GF-D8 (cell line): ENCODE results near the gene USP21.

ENCODE experiments used
- DNase-seq: peaks from one replicate; lab custom pipeline; 2025; lab: John Stamatoyannopoulos, UW

The USP21 gene

DNA sequence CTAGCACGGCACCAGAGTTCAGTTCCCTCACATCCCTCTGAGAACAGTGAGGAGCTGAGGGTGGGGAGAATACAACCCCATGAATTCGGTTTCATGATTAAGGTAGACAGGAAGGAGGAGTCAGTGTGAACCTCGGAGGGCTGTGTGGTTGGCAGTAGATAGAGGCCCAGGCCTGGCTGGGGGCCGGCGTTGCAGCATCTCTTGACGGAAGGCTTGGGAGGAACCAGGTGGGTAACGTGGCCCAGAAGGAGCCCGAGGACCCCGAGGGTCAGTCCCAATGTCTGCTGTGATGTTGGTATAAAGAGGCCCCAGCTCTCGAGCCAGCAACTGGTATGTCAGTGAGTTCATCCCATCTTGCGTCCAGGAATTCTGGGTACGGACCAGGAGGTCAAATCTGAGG lies 12.4 kb downstream of the USP21 start:
- DNase-seq = no peak

DNA sequence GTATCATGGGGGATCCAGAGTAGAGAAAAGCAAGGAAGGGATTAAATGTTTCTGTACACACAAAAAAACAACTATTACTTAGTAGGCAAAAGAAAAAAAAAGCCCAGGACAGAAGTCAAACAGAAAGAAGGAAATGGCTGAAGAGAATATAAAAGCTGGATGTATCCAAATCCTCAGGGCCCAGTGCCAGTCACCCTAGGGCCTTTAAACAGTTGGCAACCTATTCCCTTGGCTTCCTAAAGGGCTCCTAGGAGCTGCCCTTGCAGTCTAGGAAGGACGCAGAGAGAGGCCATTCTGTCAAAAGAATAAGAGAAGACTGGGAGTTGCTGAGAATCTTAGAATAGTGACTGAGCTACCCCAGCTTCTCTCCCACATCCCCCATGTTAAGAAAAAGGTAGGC lies 13.0 kb downstream of the USP21 start:
- no peak for DNase-seq

DNA sequence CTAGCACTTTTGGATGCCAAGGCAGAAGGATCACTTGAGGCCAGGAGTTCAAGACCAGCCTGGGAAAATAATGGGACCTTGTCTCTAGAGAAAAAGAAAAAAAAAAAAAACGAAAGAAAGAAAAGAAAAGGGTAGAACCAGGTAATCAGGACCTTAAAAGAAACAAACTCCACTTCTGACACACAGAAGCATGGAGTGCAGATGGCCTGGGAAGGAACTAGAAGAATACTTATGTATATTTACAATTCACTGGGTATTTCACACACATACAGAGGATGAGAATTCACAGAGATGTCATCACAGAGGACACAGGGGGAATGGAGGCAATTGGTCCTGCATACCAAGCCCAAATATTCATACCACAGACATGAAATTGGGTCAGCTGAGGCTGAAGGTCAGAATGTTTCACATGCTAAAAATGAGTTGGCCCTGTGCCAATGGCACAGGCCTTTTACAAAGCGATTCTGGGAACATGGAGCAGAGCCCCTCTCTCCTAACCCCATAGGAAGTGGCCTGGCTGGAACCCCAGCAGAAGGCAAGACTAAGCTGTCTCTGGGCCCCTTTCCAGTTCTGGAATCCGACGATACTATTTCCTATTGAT lies 13.6 kb downstream of the USP21 start:
- no peak for DNase-seq

DNA sequence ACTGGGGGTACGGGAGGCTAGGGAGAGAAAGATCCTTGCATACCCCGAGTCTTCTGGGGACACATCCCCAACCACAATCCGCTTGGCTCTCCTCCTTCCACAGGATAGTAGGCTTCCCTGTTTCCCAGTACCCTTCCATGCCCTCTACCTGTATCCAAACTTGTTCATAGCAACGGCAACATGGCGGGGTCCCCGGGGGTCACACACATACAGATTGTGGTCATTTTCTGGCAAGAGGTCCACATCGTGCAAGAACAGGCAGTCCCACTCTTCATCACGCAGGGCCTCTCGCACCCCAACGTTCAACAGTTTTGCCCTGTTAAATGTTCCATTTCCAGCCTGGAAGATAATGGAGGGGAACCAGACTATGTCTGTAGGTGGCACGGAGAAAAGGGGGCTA lies 14.4 kb downstream of the USP21 start:
- DNase-seq = no peak

DNA sequence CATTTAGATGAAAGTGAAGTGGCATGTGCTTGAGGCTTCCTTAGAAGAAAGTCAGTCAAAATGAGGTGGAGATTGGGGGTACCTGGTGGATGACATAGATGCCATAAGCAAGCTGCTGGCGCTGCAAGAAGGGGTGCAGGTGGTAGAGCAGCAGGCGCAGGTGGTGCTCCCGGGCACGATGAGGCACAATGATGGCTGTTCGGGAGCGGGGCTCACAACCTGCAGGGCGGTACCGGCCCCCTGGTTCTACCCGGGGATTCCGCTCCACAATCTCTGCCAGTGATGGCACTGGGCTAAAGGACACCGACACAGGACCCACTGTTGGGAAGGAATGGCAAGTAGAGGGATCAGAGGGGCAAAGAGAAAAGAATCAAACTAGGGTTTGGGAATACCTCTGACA lies 15.6 kb downstream of the USP21 start:
- DNase-seq = no peak

DNA sequence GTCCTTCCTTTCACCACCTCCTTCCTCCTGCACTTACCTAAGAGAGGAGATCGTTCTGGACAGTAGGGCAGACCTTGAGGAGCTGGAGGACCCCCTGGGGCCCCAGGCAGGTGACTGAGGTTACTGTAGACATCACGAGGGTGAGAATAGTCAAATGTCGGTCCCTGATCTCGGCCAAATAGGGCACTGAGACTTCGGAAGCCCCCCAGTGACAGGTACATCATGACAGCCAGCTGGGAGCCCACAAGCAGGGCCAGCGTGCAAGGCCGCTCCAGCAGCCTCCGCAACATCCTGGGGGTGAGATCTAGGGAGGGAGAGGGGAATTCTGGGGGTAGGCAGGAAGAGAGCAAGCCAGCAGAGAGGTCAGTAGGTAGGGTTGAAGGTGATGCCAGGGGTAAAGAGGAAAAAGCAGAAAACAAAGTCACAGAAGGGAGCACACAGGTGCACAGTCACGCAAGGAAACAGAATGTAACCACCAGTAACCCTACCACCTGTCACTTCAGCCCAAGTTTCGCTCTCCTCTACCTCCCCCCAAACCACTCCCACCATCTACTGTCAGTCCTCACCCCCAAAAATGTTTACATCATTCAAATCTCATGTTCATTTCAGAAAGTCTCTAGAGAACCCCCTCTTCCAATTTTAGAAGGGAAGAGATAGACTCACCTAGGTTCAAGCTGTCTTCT lies 16.6 kb downstream of the USP21 start:
- DNase-seq = no peak

DNA sequence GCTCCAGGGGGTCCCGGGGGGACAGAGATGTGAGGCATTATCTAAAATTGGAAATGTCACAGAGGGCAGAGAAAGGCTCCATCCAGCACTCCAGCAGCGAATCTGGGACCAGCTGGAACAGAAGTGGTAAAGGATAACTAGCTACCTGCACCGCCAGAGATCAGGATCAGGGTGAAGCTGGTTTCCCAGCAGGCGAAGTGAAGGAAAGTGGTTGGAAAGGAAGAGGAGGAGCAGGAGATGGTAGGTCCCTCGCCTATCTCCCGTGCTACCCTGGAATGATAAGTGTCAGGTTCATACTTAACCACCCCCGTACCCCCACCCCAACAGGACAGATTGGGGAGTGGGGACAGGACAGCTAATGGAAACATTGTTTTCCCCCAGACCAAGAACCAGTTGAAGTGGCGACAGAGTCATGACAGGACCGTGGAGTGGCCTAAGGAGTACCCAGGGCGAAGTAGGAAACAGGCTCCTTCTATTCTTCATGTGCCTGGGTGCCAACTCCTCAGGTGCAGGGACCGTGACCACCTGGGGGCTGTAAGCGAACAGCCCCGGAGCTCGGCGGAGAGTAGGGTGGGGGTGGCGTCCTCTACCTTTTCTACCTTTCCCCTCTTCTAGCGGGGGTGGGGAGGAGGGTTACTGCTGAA lies 17.3 kb downstream of the USP21 start:
- no peak for DNase-seq

DNA sequence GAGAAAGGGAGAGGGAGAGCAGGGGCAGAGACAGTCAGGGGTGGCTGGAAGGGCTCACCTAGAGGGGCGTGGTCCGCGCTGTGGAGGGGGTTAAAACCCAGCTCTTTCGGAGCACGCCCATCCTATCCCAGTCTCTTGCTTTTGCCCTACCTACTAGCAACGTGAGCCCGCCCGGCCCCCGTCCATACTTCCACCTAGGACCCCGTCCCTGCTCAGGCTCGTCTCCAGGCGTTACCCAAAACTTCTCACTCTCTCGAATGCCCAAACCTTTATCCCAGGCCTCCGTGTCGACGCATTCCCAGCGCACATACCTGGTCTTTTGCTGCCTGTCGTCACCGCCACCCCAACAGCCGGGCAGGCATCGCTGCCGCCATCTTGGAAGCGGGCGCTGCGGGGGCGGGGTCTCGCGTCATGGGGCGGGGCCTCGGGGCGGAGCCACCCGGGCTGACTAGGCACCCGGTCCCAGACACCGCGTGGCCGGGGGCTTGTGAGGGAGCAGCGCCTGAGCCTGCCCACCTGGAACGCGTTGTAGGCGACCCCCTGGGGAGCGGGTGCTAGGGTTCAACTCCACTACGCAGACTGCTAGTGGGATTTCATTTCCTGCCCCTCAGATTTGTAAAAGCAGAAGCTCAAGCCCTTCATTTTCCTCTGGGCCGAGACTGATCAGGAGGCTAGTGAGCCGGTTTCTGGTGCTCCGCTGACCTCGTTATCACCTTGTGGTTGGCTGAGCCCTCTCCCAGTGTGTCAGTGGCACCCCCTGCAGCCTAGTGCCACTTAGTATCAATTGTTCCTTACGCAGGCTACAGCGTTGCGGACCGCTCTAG lies 18.0 kb downstream of the USP21 start, which contains the start of gene B4GALT3:
Gene B4GALT3 (minus strand): TSS at position 396 of the 824 bp plus-strand sequence. CDS start 1,447 bp downstream, outside the sequence.
- DNase-seq = peak; percentile 80

DNA sequence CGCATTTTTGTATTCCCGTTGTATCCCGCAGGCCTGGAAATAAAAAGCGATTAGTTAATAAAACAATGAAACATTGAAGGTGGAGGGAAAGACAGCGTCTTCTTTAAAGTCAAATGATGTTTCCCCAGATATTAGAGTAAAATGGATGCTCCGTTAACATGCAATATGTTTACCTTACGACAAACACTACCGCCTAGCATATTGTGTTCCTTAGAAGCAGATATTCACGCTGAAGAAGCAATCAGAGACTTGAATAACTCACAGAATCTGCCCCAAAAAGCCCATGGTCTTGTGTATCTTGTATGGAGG lies 18.6 kb downstream of the USP21 start:
- DNase-seq = no peak

DNA sequence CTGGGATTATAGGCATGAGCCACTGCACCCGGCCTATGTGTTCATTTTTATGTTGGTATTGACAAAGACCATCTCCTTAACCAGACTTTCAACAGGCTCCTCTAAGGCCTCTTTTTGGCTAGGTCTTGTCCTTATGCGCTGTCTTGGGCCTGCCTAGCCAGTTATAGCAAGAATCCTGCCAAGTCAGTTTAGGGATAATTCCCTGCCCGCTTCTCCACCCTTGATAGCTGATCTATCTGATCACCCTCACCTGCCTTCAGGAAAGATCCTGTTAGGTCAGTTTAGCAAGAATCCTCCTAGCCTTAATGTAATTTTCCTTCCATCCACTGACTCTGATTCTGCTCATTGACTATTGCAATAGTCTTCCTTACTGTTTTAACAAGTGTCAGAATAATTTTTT lies 20.4 kb downstream of the USP21 start:
- no peak for DNase-seq

DNA sequence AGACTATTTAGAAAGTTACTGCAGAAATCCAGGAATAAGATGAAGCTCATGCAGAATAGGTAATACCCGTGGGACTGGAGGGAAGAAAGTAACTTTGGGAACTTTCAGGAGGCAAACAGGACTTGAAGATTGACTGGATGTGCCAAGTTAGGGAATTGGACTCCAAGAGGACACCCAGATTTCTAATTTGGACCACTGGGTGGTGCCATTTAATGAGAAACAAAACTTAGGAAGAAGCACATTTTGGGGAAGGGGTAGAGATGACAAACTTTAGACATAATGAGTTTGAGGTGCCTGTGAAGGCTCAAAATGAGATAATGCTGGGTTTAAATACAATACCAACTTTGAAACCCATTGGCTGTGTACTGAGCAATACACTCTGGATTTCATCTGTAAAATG lies 21.3 kb downstream of the USP21 start:
- DNase-seq = no peak

DNA sequence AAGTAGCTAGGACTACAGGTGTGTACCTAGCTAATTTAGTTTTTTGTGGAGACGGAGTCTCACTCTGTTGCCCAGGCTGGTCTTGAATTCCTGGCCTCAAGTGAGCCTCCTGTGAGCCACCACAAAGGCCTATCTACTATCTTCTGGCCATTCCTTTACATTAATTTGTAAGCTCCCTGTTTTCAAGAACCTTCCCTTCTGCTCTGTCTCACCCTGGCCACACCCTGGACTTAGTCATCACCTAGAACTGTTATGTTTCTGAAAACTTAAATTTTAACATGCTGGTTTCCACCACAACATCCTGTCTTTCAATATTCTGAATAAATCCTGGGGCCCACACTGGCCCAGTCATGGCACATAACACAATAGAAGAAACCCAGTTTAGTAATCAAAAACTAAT lies 22.9 kb downstream of the USP21 start:
- no peak for DNase-seq

DNA sequence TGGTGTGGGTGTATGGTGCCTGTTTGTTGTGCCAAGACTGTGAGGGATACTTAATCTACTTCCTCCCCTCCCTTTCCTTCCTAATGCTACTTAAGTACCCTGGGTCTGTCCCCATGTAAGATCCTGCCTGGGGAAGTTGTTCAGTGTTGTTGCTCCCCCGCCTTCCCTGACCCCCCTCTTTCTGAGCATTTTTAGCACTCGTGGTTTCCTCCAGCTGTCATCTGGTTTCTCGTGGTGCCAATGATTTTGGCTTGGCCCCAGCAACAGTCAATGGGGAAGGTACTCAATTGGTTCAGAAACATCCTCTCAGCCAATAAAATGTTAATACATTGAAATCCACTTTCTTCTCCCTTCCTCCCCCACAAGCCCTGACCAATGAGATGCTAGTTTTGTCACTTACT lies 26.0 kb downstream of the USP21 start:
- peak; percentile 91 for DNase-seq

DNA sequence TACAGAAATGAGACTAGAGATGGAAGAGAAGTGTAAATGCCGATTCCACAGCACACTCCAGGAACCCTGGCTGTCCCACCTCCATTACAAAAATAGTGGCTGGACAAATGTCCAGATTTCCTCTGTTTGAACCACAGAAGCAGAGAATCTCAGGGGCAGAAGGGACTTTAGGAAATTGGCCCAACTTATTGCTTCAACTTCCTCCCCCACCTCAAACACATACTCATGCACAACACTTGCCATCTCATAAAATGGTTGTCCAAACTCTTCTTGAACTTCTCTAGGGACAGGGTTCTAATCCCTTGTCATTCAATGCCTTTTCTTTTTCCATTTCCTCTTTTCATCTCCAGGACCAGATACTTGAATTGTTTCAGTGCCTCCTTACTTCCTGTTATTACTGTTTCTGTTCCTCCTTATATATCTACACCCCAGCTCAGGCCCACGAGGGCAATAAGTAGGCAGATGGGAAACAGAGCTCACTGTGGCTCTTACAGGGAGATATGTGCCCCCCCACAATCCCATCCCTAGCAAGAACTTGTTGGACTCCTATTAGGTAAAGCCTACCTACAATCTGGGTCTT lies 26.5 kb downstream of the USP21 start:
- peak; percentile 76 for DNase-seq

DNA sequence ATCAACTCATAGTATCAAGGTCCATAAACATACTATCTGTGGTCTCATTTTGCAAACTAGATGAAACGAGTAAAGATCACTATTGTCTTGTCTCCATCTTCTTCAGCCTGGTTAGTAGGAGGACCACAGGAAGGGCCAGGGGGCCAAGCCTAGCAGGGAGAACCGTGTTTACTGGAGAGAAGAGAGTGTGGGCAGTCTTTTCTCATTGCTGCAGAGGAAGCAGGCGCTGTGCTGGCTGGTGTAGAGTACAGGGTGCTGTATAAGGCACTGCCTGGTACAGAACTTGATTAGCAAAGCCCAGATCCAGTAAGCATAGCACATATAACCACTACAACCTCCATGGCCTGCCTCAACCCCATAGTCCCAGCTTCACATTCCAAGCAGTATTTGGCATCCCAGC lies 28.0 kb downstream of the USP21 start:
- DNase-seq = no peak

DNA sequence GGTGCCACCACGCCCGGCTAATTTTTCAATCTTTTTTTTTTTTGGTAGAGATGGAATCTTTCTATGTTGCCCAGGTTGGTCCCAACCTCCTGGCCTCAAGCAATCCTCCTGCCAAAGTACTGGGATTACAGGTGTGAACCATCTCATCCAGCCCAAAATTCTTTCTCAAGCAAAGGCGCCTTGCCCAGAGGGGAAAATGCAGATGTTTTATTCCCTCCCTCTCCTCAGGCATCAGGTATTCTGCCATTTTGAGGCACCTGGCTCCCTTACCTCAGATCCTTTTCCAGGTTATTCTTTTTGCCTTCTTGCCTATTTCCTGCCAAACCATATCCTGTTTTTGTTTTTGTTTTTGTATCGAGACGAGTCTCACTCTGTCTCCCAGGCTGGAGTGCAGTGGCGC lies 29.1 kb downstream of the USP21 start:
- no peak for DNase-seq

DNA sequence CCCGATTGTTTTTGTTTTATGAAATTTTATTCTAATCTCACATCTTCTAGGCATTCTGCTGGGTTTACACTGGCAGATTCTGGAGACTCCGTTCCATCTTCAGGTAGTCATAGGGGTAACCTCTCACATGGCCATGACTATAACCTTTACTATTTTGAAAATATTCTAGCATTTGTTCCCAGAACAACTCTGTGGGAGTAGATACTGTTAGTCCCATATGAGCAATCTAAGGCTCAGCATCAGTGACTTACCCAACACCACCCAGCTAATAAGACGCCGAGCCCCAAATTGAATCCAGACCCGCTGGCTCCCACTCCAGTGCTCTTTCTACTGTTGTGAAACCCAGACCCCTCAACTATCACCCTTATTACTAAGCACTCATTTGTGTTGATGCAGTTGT lies 29.7 kb downstream of the USP21 start:
- no peak for DNase-seq

DNA sequence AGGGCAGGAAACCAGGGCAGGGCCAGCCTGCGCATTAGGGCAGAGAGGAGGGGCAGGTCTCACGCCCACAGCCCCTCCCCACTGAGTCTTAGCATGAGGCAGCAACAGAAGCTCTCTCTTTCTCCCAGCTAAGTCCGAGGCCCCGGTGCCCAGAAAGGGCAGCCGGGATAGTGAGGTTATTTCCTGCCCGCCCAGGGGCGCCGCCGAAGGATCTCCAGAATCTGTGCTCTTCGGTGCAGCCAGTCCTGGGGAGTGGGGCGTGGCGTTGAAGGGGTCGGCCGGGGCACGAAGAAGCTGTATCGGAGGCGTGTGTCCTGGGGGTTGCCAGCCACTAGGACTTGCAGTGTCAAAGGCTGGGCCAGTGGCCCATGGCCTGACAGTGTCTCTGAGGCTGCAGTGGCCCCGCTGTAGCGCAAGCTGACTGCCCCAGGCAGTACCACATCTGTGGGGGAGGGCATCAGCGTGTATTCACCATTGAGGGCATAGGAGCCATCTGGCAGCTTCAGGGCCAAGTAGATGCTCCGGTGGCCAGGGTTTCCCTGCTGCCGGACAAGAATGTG lies 31.7 kb downstream of the USP21 start:
- no peak for DNase-seq

DNA sequence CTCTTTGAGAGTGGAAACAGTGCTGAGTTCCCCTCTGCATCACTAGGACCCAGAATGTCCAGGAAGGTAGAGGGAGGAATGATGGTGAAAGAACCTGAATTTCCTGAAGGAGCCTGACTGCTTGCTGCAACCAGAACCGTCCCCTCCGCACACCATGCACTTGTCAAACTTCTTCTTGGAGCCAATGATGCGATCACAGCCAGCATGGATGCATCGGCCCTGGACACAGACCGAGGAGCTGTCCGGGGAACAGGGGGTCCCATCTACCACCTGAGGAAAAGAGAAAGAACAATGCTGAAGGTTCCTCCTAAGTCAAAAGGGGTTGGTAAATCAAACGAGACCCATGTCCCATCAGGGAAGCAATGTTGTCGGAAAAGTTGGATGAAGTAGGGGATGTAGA lies 32.7 kb downstream of the USP21 start:
- DNase-seq = no peak

DNA sequence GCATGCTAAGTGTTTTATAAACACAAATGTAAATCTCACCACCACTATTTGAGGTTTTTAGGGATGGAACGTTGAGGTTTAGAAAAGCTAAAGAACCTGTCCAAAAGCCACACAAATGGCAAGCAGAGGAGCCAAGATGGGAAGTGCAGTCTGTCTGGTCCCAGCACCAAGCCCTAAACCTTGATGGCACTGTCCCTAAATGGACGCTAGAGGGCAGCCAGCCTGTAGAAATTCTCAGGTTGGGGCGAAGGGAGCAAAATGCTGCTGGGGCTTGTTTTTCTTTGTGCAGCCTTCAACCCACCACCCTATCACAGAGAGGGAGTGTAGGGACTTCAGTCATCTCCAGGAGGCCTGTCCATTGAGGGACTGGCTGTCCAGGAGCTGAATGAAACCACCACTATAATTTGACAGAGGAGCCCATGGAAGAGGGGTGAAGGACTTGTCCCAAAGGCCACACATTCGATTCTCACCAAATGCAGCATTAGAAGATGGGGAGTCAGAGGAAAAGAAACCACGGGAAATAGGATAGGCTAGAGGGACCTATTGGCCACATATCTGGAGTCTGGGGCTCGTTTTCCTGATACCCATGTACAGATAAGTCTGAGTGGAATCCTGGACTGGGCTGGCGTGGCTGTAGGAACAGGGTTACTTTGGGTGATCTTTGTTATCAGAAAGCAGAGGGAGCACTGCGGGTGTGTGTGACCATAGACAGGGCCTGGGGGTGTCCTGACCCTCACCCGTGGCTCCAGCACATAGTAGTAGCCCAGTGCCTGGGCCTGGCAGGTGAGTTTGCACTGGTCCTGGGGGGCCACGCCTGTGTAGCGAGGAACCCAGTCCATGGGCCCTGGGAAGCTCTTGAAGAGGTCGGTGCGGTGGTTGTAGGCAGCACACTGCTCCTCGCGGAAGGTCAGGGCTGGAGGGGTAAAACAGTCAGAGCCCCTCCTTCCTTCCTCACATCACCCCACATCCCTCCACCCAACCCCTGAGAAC lies 33.5 kb downstream of the USP21 start:
- DNase-seq = no peak
